HG02870 (cell line): ENCODE measurements around the gene CERK.

Source experiments
- ATAC-seq: cut with Tn5 transposase; IDR thresholded peaks from one replicate; pipeline ENCODE4 v1.9.1; 2021; ENCODE audit warnings: mild to moderate bottlenecking, moderate library complexity; ENCODE audit not compliant: unreplicated experiment

The CERK gene

DNA sequence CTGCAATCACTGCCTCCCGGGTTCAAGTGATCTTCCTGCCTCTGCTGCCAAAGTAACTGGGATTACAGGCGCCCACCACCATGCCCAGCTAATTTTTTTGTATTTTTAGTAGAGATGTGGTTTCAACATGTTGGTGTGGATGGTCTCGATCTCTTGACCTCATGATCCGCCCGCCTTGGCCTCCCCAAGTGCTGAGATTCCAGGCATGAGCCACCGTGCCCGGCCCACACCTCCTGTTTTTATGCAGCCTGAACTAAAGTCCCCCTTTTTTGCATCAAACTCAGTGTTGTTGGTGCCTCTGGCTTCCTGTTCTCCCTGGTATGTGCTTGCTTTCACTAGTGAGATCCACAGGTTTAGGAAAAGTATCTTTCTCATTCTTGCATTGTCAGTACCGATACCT lies 28.6 kb upstream of the CERK start:
- no peak for ATAC-seq

DNA sequence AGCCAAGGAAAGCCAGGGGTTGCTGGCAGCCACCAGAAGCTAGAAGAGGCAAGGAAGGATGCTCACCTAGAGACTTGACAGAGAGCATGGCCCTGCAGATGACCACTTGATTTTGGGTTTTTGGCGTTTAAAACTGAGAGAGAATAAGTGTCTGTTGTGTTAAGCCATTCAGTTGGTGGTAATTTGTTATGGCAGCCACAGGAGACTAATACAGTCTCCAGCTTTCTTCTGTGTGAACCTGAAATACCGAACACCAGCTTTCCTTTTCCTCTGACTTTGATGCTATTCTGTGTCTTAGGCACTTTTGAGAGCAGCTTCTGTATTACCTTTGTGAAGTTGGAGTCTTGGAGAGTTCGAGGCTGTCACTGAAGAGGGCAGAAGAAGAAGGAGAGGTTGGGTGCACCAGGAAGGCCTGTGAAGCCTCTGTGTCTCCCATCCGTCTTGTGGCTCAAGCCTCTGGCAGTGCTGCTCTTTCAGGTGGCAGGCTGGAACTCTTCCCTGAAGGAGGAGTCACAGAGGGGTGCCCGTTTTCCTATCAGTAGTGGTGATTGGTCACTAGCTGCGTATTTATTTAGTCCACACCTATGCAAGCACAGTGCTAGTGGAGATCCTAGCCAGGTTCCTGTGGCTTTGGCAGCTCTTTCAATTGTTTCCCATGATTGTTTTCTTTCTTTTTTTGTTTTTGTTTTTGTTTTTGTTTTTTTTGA lies 26.9 kb upstream of the CERK start:
- no peak for ATAC-seq

DNA sequence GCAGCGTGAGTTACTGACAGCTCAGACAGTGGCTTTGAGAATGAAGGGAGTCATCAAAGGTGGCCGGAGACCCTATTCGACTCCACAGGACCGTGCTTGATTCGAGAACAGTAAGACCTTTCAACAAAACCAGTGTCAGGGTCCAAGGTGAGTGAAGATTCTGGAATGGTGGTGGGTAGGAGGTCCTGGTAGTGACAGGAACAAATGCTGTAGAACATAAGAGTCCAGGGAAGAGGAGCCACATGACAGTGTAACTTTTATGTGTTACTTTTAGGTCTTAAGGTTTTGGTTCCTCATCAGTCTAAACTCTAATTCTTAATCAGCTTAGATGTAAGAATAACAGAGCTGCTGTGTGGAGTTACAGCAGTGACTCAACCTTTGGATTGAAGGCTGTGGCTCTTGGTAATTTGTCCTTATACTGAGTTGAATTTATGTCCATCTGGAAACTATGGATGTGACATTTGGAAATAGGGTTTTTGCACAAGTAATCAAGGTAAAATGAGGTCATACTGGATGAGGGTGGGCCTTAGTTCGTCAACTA lies 26.2 kb upstream of the CERK start:
- ATAC-seq = no peak

DNA sequence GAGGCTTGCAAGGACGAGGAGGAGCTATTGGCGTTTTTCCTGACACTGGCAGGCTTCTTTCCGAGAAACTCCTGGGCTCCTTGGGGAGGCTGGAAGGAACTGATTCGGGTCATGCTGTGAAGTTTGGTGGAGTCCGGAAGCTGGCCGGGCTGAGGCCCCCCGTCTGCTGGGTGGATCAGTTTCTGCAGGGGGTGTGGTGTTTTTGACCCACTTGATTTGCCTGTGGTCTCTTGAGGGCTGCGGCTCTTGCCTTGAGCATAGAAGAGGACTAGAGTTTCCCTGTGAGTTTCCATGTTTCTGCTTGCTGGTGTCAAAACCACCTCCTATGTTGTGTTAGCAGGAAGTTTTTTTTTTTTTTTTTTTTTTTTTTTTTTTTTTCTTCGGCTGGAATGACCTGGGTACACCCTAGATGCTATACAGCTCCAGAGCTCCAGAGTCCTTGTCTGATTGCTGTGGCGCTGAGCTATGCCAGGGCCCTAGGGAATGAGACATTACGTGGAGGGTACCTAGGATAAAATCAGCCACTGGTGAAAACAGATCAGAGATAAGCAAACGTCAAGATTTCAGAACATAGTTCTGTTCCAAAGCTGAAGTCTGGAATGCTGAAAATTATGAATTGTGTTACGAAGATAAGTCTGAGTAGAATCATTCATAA lies 25.1 kb upstream of the CERK start:
- peak; percentile 58 for ATAC-seq

DNA sequence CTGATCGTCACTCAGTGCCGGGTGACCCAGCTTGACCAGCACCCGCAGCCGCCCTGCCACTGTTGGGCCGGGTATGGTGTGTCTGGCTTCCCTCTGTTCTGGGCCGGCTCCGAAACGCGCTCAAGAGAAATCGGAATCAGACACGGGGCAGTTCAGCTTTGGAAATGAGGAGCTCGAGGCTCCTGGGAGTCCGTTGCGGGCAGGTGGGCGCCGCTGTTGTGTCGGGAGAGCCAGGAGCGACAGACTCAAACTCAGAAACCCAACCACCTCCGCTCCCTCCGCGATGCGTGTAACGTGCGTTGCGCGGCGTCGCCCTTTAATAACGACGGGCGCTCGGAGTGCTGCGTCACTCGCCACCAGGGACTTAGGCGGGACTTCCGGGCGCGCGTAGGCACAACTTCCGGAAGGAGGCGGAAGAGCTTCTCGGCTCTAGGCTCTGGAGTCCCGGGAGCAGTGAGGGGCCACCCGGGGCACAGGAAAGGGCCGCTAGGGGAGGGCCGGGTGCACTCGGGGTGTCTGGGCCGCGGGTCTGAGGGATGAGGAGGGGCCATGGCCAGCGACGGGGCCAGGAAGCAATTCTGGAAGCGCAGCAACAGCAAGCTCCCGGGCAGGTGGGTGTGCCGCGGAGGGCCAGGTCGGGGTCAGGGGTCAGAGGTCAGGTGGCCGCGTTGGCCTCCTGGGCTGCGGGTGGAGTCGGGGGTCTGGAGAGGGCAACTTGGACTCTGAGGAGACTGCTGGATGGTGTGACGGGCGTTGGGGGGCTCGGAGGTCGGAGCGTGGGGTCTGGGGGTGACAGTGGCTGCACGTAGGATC lies 24.4 kb upstream of the CERK start, which contains the start of gene TBC1D22A:
Gene TBC1D22A (plus strand): TSS at position 413 of the 813 bp plus-strand sequence. CDS start 137 bp downstream, at position 550.
- peak; percentile 64 for ATAC-seq

DNA sequence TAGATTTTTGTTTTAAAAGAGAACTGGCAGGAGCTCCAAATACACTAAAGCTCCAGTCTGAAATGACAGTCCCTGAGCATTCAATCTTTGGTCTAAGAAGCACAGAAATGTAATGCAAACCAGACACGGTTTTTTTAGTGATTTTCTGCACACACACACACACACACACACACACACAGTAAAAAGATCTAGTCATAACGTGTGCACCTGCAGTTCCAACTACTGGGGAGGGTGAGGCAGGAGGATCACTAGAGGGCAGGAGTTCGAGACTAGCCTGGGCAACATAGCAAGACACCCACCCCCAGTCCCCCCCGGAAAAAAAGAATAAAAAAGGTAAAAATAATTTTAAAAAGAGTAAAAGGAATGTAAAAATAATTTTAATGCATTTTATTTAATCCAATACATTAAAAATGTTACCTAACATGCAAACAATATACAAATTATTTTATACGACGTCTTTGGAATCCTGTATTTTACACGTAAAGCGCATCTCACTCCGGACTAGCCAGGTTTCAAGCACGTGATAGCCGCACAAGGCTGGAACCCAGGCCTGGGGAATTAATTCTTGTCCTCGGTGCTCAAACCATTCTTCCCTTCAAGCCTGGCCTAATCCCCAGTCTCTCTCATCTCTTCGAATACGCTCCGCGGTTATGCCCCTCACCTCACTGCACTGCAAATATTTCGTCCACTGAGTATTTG lies 23.6 kb upstream of the CERK start:
- no peak for ATAC-seq

DNA sequence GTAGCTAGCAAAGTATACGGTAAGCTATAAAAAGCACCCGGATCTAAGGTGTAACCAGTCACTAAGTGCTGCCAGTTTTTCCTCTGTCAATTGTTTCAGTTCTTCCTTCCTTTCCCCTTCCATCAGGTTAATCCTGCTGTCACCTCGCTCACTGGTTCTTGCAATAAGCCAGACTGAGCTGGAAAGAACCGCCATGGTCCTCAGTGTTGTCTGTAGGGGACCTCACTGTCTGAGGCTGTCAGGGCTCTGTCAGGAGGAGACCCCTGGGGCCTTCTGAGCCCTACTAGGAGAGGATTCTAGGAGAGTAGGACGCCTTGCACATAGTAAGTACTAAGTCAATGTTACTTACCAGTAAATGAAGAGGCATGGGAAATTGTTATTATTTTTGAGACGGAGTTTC lies 23.0 kb upstream of the CERK start:
- ATAC-seq = no peak

DNA sequence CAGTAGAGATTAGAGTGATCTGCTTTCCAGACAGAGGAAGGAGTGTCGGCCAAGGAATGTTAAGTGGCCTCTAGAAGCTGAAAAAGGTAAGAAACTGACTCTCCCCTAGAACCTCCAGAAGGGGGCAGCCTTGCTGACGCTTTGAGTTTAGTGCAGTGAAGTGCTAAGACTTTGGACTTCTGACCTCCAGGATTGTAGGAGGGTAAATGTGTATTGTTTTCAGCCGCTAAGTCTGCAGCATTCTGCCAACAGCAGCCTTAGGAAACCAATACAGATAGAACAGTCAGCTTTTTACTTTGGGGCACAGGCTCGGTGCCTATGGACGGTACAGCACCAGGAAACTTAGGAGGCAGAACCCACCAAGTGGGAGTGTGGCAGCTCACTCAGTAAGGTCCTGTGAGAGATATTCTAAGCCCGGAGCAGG lies 20.8 kb upstream of the CERK start:
- ATAC-seq = no peak

DNA sequence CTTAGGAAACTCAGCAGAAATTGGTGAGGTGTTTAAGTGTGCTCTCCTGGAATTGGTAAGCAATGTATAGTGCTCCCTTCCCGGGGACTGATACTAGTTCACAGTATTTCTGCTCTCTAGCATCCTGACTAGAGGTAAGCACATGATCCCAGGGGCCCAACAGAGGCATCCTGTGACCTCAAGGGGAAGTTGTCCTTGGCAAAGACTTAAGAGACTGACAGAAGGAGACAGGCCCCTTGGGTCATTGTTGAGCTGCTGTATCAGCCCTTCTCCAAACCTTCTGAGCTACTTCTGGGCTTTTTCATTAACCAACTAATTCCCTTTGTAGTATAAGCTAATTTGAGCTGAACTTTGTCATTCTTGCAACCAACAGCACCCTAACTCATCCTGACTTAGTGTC lies 20.1 kb upstream of the CERK start:
- no peak for ATAC-seq

DNA sequence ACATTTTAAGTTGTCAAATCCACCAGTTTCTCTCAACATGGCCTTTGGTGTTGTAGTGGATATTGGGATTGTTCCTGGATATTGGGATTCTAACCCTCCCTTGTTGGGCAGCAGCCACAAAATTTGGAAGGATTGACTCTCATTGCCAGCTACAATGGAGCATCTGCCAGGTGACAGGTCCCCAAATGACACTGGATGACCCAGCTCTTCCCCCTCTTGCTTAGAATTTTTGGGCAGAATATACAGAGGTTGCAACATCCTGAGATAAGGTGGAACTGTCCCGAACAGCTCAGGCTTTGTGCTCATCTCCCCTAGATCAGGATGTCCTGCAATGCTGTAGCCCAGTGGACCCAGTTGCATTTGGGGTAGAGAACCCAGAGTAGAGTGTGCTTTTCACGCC lies 19.1 kb upstream of the CERK start:
- ATAC-seq = no peak

DNA sequence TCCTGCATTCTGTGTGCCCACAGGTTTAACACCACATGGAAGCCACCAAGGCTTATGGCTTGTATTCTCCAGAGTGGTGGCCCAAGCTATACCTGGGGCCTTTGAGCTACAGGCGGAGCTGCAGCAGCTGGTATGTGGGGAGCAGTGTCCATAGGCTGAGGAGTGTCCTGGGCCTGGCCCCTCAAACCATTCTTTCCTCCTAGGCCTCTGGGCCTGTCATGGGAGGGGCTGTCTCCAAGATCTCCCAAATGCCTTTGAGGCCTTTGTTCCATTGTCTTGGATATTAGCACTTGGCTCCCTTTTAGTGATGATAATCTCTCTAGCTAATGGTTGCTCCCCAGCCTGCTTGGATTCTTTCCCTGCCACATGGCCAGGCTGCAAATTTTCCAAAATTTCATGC lies 18.0 kb upstream of the CERK start:
- no peak for ATAC-seq

DNA sequence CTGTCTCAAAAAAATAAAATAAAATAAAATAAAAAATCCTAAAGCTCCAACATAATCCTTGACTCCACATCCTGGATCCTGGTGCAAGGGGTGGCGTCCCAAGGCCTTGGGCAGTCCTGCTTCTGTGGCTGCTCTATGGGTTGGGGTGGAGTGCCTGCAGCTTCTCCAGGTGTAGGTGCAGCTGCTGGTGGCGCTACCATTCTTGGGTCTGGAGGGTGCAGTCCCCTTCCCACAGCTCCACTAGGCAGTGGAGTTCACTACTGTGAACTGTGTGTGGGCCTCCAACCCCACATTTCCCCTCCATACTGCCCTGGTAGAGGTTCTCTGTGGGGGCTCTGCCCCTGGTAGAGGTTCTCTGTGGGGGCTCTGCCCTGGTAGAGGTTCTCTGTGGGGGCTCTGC lies 17.5 kb upstream of the CERK start:
- no peak for ATAC-seq

DNA sequence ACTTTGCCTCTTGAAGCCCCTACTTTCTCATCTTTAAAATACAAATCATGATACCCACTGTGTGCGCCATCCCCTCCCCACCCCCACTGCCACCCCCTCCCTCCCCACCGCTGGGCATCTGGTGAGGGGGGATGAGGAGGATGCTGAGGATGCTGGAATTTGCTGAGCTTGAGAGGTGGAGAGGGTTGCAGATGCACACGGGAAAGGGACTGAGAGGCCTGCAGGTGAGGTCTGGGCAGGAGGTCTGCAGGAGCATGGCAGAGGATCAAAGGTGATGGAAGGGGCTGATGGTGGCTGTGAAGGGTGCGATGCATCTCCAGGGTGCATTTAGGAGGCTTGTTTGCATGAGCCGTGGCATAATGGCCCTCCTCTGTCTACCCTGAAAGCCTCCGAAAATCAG lies 16.8 kb upstream of the CERK start:
- no peak for ATAC-seq

DNA sequence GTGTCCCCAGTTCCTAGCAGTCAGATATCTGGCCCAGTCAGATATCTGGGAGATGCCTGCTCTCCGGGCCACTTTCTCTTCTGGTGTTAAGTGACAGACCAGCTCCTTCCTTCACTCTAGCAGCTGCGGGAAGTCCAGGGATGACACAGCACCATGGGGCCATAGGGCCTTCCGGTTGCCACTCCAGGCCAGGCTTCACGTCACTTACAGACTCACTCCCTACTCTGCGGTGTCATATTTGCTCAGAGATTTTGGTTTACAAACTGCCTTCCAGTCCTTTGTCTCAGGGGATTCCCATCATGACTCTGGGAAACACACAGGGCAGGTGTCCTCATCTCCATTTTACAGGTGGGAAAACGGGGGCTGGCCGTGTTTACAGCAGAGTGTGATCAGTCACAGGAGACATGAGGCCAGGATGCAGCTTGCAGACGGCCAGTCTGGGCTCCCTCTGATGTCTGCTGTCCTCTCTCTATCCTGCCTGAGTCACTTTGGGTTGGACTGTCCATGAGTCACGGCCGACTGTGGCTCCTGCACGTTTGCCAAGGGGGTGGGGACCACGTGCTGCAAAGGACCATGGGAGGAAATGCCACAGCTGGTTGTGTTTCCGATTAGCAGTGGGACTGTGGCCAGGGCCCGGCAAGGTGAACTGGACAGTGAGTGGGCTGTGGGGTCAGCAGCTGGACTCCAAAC lies 16.2 kb upstream of the CERK start:
- ATAC-seq = no peak

DNA sequence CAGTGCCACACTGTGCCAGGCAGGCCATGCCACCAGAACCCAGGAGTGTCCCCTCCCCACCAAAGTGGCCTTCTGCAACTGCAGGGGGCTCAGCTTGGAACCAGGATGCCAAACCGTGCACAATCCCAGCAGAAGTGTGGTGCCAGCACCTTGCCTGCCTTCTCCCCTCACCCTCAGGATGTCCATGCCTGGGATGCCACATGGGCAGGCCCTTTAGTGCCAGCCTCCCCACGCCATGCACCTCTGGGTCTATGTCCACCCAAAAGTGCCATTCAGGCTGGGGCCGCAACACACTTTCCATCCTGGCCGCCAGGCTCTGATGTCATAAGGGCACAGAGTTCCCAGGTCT lies 15.7 kb upstream of the CERK start:
- no peak for ATAC-seq

DNA sequence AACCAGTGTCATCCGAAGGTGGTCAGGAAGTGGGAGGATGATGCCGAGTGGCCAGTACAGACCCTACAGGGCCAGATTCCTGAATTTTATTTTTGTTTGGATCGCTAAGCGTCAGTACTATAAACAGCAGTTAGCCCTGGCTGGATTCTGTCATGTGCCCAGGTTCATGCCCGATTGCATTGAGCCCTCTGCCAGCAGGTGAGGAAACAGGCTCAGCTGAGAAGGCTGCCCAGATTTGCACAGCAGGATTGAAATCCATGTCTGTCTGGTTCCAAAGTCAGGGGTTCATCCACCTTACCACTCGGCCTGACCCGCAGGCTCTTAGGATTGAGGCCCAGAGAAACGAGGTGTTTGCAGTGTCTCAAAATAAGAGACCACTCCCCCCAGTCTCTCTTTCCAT lies 15.3 kb upstream of the CERK start:
- no peak for ATAC-seq

DNA sequence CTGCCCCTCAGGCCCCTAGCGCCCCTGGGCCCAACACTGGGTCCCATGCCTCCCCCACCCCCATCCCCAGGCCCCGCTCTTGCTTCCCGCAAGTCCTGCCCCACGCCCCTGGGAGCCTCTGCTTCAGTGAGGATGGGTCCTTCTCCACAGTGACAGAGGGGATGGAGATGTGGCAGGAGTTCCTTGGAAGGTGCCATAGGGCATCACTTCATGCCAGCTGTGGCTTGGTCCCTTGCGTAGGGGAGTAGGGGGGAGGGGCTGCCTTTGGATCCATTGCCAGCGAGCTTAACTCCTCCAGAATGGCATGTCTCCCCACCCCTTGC lies 14.9 kb upstream of the CERK start:
- no peak for ATAC-seq

DNA sequence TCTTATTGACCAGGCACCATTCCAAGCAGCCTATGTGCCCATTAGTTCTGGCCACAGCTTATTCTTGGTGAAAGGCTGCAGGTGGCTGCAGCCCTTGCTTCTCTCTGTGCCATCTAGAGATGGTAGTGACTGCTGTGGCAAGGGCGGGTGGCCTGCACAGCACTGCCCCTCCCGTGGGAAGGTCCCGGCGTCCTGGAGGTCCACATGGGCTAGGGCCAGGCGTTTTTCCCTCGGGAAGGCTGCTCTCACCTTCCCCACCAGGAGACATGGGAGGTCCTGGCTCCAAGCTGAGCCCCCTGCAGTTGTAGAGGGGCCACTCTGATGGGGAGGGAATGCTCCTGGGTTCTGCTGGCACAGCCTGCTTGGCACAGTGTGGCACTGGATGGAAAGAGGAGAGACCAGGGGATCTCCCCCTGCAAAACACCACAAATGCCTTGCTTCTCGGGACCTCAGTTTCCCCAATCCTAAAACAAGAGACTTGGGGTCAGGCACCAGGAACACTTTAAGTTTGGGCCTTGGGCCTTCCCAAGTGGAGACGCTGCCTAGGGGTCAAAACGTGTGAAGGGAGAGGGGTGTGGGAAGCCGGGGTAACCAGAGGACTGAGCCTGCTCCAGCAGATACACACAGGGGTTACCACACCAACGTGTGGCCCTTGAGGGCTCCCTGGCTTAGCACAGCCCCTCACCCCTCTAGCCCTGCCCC lies 14.4 kb upstream of the CERK start:
- ATAC-seq = no peak

DNA sequence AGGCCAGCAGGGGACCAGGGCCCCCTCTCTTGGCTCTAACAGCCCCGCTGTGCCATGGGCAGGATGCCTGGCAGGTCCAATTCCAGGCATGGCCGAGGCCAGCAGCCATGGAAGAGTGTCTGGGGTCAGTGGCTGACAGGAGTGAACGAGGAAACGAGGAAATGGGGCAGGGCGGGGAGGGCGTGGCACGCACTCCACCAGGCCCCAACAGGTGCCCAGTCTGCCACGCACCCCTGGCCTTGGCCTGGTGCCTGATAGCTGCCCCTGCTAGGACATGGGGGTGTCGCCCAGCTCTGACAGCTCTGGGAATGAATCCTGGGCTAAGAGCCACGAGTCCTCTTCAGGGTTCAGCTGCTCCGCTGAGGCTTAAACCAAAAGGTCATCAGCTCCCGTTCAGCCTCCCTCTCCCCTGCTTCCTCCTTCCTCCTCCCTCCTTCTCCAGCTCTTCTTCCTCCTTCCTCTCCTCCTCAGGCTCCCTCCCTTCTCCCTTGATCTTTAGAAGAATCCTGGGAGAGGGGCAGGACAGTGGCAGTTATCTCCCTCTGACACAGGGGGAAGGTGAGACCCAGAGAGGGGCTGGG lies 12.9 kb upstream of the CERK start:
- ATAC-seq = no peak

DNA sequence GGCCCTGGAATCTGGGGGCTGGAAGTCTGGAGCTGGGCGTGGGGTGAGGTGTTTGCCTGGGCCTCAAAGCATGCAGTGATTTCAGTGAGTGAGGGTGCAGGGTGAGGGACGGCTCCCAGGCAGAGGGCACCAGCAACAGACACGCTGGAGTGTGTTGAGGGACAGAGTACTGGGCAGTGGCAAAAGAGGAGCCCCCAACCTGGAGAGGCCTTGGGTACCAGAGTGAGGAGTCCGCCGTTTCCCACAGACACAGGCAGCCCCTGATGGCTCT lies 12.4 kb upstream of the CERK start:
- ATAC-seq = no peak
